Suprapubic skin (tissue), 4 donors: ENCODE results near the gene SNX8. TPM values are rescaled to one million over a fixed set of nuclear protein-coding genes. Genes with fewer than 3 reads are reported as not detected.

ENCODE experiments used
- DNase-seq, 2 donors: peaks; one replicate each; pipeline ENCODE4 v3.0.0-alpha.2; 2019; ENCODE audit warnings: low spot score in 2 of 2
- H3K27ac ChIP-seq: fragments of 200-600 bp; sonication (generic); one replicate; pipeline ENCODE4 v1.5.1; 2019
- H3K27me3 ChIP-seq: fragments of 200-600 bp; sonication (generic); one replicate; pipeline ENCODE4 v1.5.1; 2019
- H3K36me3 ChIP-seq: fragments of 200-600 bp; sonication (generic); one replicate; pipeline ENCODE4 v1.5.1; 2019
- H3K4me1 ChIP-seq: fragments of 200-600 bp; sonication (generic); one replicate; pipeline ENCODE4 v1.5.1; 2019
- H3K4me3 ChIP-seq: fragments of 200-600 bp; sonication (generic); one replicate; pipeline ENCODE4 v1.5.1; 2019; ENCODE audit warnings: mild to moderate bottlenecking
- H3K9me3 ChIP-seq: fragments of 200-600 bp; sonication (generic); one replicate; pipeline ENCODE4 v1.5.1; 2019
- EP300 ChIP-seq: sonication (generic); formaldehyde crosslinking; IDR thresholded peaks from one replicate; pipeline ENCODE4 v1.6.1; 2017; ENCODE audit warnings: antibody characterized with exemption
- POLR2A ChIP-seq, 2 donors: fragments of 450-650 bp; IDR thresholded peaks; one replicate each; pipeline ENCODE4 v1.6.1; 2017; ENCODE audit warnings: antibody characterized with exemption in 2 of 2, mild to moderate bottlenecking in 2 of 2, moderate library complexity in 2 of 2
- POLR2AphosphoS5 ChIP-seq, 3 donors: sonication (generic); formaldehyde crosslinking; IDR thresholded peaks; one replicate each; pipeline ENCODE4 v1.6.1; 2017; ENCODE audit warnings: antibody characterized with exemption in 3 of 3
- WGBS: methylation state at CpG from one replicate; pipeline ENCODE4 v1.1.5; 2018; 5-methylcytosine and 5-hydroxymethylcytosine counted together
- total RNA-seq, 4 donors: library from RNA; depleted of rRNA; stranded (reverse); fragments of >200 nt; gene quantifications; one replicate each; pipeline ENCODE4 v1.1.0, GENCODE V29; 2016
- TF ChIP-seq, protein P1 (sequence below), 2 donors: fragments of 200-600 bp in 1 of 2; fragments of 450-650 bp in 1 of 2; sonication (generic) in 1 of 2; IDR thresholded peaks; one replicate each; pipeline ENCODE4 v1.5.1; 2016 to 2019; ENCODE audit warnings: antibody characterized with exemption in 2 of 2, mild to moderate bottlenecking in 1 of 2, moderate library complexity in 1 of 2

The SNX8 gene
- total RNA-seq, 4 donors from 2014 or later = 13.7 to 35.1 (median 19.3) TPM

GRCh38 chr7:2232766-2233520 is 81.3 kb downstream of the SNX8 start, which contains the start of gene MAD1L1:
MAD1L1 (minus strand) TSS chr7:2232945; CDS start chr7:2230133, 2,812 bp downstream.
- peak within 1 kb of the TSS; percentile 20 for H3K27ac ChIP-seq
- peak; percentile 92 to 94 for DNase-seq
- H3K36me3 ChIP-seq = peaks cover 25% of the 10 kb centered on the region
- under 1% methylated on average over 27 of the region's 63 CpGs for whole genome bisulfite sequencing
- H3K4me1 ChIP-seq = peaks cover 29% of the 10 kb centered on the region
- no peaks in the 10 kb centered on the region for H3K27me3 ChIP-seq
- peak within 1 kb of the TSS; percentile 58 for H3K4me3 ChIP-seq
- H3K9me3 ChIP-seq = no peaks in the 10 kb centered on the region
- peak in 1 of 3 donors; percentile 83 for TF ChIP-seq POLR2AphosphoS5 (IDR thresholded peaks at IDR 0.05)
- no peak for TF ChIP-seq POLR2A (IDR thresholded peaks at IDR 0.05)
- TF ChIP-seq EP300 = no peak
- TF ChIP-seq, protein P1, sequence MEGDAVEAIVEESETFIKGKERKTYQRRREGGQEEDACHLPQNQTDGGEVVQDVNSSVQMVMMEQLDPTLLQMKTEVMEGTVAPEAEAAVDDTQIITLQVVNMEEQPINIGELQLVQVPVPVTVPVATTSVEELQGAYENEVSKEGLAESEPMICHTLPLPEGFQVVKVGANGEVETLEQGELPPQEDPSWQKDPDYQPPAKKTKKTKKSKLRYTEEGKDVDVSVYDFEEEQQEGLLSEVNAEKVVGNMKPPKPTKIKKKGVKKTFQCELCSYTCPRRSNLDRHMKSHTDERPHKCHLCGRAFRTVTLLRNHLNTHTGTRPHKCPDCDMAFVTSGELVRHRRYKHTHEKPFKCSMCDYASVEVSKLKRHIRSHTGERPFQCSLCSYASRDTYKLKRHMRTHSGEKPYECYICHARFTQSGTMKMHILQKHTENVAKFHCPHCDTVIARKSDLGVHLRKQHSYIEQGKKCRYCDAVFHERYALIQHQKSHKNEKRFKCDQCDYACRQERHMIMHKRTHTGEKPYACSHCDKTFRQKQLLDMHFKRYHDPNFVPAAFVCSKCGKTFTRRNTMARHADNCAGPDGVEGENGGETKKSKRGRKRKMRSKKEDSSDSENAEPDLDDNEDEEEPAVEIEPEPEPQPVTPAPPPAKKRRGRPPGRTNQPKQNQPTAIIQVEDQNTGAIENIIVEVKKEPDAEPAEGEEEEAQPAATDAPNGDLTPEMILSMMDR (IDR thresholded peaks at IDR 0.05) = no peak

DNA sequence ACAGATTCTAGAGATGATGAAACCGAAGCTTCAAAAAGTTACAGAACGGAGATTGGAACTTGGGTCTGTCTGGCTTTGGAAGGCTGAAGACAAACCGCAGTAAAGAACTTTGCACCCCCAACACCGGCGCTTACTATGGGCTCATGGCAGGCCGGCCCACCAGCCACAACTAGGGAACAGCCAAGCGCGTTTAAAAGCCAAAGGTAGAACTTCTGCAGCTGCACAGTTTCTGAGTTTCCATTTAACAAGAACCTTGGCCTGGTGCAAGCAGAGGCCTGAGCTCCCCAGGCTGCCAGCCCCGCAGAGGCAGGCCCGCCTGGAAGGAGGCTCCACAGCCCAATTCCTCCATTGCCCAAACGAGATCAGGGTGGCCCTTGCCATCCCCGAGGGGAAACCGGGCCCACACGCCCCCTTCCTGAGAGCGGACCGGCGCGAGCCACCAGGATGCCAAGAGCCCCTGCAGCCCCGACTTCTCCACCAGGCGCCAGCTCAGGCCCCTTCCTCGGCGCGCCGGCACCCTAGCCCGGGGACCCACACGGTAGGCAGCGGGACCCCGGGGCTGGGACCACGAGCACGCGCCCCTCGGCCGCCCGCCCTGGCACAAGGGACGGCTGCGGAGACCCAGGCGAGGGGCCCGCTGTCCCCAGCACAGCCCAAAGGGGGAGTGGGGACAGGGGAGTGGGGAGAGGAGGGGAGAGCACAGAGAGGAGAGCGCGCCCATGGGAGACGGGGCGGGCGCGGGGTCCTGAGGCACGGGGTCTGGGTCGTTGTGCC is 82.1 kb downstream of the SNX8 start:
- 3% methylated on average over 14 of the region's 46 CpGs for WGBS
- Histone ChIP-seq H3K4me1 (peaks cover 25% of the 10 kb centered on the region), H3K27me3 (no peaks in the 10 kb centered on the region), H3K4me3 (peak overlapping the region; percentile 58), H3K9me3 (no peaks in the 10 kb centered on the region), H3K27ac (peak overlapping the region; percentile 20), H3K36me3 (peaks cover 19% of the 10 kb centered on the region)
- TF ChIP-seq, protein P1 (IDR thresholded peaks at IDR 0.05) = no peak
- TF ChIP-seq EP300 = no peak
- TF ChIP-seq POLR2AphosphoS5 (IDR thresholded peaks at IDR 0.05) = no peak
- no peak for TF ChIP-seq POLR2A (IDR thresholded peaks at IDR 0.05)
- no peak for DNase-seq

- no peaks in the 10 kb centered on the region for H3K9me3 ChIP-seq
- WGBS = 73% methylated on average over 9 of the region's 9 CpGs
- H3K27ac ChIP-seq = no peak overlapping the region
- TF ChIP-seq POLR2AphosphoS5 (IDR thresholded peaks at IDR 0.05) = no peak
- TF ChIP-seq EP300 = no peak
- no peak for TF ChIP-seq POLR2A (IDR thresholded peaks at IDR 0.05)
- TF ChIP-seq, protein P1 (IDR thresholded peaks at IDR 0.05) = no peak
- no peak for DNase-seq
- H3K36me3 ChIP-seq = peaks cover 19% of the 10 kb centered on the region
- H3K4me1 ChIP-seq = peaks cover 19% of the 10 kb centered on the region
- no peaks in the 10 kb centered on the region for H3K27me3 ChIP-seq
- no peak overlapping the region for H3K4me3 ChIP-seq
Measured at GRCh38 chr7:2230882-2231281, 83.4 kb downstream of the SNX8 start.

DNA sequence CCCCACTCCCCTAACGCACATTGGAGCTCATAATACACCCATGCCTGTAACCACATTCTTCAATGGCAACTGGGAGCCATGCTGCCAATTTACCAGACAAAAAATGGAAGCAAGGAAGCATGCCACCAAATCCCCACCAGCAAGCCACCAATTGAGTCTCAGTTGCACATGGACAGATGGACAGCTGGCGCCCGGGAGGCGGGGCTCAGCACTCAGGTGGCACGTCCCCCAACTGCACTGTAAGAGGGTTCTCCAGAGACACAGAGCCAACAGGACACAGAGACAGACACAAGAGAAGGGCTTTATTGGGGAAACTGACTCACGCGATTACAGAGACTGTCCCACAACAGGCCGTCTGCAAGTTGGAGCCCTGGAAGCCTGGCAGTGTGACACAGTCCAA is 84.0 kb downstream of the SNX8 start:
- DNase-seq = no peak
- WGBS = 93% methylated on average over 5 of the region's 8 CpGs
- H3K36me3 ChIP-seq = peaks cover 17% of the 10 kb centered on the region

More for the DNA sequence above, 84.0 kb downstream of the SNX8 start:
- Histone ChIP-seq H3K4me3 (no peak overlapping the region), H3K27me3 (no peaks in the 10 kb centered on the region), H3K9me3 (no peaks in the 10 kb centered on the region), H3K4me1 (peaks cover 19% of the 10 kb centered on the region), H3K27ac (no peak overlapping the region)
- no peak for TF ChIP-seq POLR2AphosphoS5 (IDR thresholded peaks at IDR 0.05)
- TF ChIP-seq EP300 = no peak
- no peak for TF ChIP-seq POLR2A (IDR thresholded peaks at IDR 0.05)
- TF ChIP-seq, protein P1 (IDR thresholded peaks at IDR 0.05) = no peak
